GM12891 (cell line): ENCODE data around the gene RAB8B.

Source experiments
- PAX5 ChIP-seq: IDR thresholded peaks from 2 replicates; pipeline ENCODE4 v1.6.1; 2011; ENCODE audit warnings: low read length, moderate library complexity, mild to moderate bottlenecking; ENCODE audit not compliant: insufficient read depth, severe bottlenecking
- POLR2A ChIP-seq: IDR thresholded peaks from 2 replicates; pipeline ENCODE4 v1.6.1; 2011; ENCODE audit warnings: low read depth, low read length, control low read depth

DNA sequence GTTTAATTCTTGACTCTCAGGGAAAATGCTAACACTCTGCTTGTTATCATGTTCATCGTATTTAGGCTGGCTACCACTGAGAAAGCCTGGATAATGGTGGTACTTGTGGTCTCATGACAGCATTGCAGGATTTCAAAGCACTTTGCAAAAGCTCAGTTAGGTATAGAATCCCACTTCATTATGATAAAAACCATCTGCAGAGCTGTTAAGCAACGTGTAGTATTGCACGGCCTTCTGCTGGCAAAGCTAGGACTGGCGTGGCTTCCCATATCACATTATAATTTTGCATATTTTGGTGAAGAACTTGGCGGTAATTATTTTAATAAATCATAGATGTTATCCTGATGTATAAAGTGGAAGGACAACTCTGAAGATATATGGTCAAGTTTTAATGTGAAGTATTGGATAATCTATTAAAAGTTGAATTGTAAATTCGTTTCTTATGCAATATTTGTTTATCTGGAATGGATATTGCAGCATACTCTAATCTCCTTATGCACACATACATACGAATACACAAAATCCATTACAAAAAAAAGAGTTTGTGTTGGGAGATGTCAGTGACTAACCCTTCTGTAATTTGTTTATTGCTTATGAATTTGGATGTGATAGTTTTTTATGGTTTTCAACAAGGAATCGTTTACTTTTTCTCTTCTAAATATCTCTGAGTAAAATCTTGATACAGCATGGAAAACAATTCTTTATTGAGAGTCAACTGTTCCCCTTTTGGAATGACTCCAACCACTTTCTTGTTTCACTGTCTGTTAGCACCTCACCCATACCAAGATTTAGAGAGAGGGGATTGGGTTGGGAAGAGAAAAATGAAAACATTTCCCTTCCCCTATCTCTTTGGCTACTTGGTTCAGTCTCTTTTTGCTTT is 9.2 kb downstream of the RAB8B start:
- no peak for TF ChIP-seq POLR2A
- TF ChIP-seq PAX5 = no peak
